HG02763 (cell line): ENCODE results near the gene ANK2.
A peak's percentile ranks its signal among the peaks of the same experiment; 100 is the strongest.

Experiments used
- ATAC-seq: cut with Tn5 transposase; IDR thresholded peaks from one replicate; pipeline ENCODE4 v1.9.1; 2021; ENCODE audit warnings: mild to moderate bottlenecking, moderate library complexity; ENCODE audit not compliant: unreplicated experiment

Gene ANK2

DNA sequence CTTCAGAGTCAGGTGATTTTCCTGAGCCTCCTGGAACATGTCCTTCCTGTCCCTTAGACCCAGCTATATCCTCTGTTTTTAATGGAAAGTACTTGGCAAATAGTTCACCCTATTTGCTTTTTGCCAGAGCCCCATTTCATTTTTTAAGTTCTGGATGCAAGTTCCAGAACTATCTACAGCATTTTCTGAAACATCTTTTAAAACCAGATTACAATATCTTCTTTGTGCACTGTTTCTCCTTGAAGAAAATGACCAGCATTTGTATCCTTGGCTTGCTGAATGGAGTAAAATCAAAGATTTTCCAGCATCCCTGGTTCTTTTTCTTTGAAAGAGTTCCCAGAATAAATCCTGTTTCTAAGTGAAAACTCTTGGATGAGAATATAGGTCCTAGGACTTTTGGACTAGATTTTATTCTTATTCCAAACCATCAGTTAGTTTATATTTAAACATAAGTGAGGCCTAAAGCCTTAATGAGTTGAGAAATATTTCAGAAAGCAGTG is 224.3 kb downstream of the ANK2 start:
- ATAC-seq = no peak

DNA sequence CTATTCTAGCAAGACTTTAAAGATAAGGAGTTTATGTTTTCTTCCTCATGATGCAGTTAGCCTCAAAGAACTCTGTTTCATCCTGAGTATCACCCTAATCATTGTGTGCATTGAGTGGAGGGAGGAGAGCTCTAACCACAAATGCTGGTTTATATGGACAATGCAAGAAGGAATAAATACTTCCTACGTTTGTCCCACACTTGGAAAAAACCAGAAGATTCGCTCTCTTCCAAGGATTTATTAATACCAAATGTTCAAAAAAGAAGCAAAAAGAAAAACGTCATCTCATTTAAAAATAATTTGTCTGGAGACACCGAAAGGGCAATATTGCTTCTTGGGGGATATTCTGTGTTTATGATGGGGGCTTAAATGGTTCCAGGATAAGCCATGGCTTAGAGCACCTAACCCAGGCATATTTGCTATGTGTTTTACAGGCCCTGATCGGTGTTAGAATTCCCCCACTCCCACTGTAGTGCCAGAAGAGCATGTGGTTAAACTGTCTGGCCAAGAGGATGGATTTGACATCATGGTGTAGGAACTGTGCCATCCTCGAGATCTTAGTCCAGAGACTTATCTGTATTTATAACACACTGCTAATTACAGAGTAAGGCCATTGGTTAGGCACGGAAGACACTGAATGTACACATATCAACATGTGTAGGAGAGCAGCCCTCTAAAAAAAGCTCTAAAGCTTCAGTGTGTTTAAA is 227.2 kb downstream of the ANK2 start:
- no peak for ATAC-seq

DNA sequence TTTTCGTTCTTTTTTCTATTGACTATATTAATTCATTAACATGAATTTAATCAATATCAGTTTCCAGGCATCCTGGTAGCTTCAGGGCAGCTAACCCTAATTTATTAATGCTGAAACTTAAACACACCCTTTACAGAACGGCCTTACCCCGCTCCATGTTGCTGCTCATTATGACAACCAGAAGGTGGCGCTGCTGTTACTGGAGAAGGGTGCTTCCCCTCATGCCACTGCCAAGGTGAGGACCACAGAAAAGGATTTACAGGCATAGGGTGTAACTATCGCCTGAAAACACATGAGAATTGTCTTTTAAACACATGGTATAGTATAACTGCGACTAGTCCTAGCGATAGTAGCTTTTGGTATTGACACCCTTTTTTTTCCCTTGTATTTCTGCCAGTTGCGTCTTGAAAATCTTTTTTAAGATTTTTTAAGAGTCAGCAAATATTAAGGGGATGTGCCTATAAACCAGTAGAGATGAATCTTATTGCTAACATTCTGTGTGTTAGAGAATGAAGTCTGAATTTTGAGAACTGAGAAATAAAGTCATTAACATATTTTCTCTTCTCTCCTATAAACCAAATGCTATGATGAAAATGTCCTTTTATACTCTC is 229.0 kb downstream of the ANK2 start:
- peak; percentile 94 for ATAC-seq

DNA sequence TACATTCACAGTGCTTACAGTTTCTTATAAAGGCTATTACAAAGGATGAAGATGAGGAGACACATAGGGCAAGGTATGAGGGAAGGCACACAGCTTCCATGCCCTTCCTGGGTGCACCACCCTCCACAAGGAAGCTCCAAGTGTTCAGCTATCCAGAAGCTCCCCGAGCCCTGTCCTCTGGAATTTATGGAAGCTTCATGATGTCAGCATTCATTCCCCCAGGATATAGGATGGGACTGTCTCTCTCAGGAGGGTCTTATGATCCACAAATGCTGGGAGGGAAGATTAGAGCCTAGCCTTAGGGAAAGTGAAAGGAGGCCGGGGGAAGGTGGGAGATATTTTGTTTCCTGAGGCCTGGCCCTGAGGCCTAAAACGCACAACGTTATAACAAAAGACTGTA is 236.0 kb downstream of the ANK2 start:
- ATAC-seq = no peak

DNA sequence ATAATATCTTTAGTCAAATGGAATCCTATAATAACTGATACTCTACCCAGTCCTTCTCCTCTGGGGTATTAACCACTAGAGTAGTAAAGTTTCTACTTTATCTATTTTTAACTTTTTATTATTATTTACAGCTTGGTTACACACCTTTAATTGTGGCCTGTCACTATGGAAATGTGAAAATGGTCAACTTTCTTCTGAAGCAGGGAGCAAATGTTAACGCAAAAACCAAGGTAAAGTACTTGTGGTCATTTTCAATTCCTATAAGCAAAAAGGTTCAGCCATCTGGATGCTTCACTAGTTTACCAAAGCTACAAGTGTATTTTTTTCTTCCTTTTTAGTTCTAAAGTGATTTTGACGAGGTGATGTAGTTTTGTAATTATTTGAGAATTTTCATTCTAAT is 238.8 kb downstream of the ANK2 start:
- ATAC-seq = no peak

DNA sequence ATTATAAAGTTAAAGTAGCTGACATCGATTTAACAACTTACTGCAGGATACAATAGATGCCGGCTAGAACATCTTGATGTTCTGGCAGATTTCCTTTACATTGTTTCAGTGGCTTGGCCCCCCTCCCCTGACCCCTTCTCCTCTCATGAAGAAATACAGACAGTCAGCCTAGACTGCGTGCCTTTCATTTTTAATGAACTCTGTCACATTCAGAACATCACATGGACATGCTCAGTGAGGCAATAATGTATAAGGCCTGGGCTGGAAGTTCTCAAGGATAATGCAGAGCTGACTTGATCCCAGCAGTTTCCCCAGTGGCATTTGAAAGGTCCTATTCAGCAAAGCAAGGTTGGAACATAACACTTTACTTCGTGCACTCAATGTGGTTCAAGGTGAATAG is 239.2 kb downstream of the ANK2 start:
- no peak for ATAC-seq

DNA sequence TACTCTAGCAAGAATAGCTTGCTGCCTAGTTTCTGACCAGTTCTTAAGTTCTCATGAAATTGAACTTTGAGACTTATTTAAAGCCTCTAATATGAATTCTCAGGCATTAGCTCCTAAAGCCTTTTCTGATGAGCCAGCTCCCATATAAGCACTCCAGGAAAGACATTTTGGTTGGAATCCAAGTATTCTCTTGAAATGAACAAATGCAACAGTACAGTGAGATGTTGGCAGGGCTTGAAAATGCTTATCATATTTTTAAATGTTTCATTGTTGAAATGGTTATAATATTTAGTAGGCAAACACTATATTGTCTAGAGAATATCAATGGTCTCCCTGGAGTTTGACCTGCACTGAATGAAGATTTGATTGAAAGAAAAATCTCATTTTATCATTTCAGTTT is 240.3 kb downstream of the ANK2 start:
- no peak for ATAC-seq

DNA sequence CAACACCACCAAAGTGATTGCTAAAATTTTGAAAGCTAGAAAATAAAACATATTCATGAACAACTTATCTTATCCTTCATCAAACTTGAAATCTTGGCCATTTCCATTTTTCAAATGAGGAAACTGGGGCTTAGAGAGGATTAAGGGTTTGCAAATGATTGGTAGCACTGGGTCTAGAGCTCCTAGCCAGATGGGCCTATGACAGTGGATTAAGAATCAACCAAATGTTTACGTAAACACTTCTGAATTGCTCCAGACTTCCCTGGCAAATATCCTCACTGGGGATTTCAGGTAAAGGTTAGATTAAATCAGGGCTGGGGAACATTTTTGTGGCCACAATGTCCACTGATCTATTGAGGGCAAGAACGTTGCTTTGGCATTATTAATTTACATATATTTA is 241.2 kb downstream of the ANK2 start:
- ATAC-seq = no peak

DNA sequence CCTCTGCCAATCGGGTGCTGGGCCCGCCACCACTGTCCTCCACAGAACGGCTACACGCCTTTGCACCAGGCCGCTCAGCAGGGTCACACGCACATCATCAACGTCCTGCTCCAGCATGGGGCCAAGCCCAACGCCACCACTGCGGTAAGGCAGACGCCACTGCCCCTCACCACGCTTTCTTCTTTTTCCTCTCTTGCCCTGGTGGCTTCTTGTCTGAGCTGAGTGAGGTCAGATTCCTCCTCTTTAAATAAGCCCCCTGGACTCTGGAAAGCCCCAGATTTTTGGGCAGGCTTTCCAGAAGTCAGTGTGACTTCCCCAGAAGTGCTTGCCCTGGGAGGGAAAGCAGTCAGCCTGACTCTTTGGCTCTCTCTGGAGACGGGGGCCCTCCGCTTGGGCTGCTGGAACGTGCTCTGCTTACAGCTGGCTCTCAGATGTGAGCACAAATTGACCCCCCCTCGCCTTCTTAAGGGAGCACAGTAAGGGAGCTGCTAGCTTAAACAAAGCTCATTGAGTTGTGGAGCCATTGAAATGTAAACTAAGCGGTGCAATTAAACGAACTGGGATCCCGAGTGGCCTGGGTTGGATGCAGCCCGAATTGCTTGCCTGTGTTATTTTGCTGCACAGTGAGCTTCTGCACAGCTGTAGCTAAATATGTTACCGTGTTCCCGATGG is 243.1 kb downstream of the ANK2 start:
- no peak for ATAC-seq

DNA sequence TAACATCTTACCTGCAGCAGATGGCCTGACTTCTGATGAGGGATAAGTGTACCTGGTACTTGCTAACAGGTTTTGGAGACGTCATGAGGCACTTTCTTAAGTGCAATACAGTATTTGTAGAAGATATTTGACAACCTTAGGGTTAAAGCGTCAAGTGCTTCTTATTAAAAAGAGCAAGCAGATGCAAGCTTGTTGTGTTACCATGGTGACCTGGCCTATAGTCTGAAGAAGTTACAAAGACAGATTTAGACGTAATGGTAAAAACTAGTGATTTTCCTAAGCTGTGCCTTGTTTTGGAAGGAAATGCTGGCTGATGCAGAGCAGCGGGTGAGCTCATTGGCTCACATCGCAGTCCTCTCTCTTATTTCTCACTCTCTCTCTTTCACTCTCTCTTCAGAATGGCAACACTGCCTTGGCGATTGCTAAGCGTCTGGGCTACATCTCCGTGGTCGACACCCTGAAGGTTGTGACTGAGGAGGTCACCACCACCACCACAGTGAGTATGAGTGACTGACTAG is 243.6 kb downstream of the ANK2 start:
- no peak for ATAC-seq

DNA sequence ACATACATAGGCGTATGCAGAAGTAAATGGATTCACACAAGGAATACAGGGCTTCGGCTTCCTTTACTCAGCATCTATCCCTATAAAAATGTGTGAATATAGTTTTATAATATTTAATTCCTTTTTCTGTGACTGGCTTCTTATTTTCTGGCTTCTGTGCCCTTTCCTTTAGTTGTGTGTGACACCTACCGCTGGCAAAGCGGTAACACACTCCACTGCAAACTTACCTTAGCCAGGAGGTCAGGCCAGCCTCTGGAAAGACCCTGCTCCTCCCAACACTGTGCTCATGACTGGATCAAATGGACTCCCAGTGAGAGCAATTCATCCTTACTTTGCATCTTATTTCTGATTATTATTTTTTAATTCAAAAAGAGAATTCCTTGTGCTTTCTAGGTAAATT is 244.2 kb downstream of the ANK2 start:
- ATAC-seq = no peak

DNA sequence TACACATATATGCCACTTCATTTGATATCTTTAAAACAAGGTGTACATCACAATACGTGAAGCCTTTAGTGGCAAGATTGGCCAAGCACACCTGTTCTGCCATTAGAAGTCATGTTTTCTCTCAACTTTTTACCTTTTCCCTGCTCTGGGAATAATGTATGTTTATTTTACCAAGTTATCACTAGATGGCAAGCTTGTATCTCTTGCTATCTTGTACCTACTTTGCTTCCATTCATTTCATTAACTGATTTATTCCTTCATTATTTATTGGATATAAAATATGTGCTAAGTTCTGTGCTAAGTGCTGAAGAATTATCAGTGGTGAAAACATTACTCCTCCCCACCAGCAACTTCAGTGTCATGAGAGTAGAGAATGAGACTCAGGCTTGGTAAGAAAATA is 245.5 kb downstream of the ANK2 start:
- ATAC-seq = no peak

DNA sequence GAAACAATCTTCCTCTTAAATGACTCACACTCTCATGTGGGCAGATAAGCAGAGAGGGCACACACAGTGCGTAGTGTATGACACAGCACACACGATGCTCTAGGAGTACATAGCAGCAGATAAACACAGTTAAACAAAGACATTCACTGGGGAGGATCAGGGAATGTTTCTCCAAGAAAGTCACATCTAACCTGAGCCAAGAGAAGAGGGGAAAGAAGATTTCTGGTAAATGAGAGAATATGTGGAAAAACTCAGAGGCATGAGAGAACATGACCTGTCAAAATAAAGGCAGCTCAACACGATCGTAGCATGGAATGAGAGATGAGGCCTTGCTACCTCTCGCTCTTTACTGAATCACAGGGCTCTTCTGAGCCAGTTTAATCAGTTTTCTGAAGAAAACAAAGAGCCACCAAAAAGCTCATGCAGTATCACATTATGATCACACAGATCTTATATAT is 251.0 kb downstream of the ANK2 start:
- ATAC-seq = no peak

DNA sequence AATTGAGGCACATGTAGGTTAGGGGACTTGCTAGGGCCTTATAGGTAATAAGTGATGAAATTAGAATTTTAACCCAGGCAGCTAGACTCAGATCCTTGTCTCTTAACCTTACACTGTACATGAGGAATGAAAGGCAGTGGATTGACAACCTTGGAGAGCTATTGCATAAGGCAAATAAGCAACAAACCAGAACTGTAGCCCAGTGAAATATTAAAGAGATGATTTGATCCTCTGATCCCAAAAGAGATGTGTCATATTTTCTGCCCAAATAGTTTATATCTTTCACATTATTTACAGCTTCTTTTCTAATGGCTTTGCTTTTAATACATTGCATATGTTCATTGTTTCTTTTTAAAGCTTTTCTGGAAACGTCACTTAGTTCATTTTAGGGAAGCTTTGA is 252.6 kb downstream of the ANK2 start:
- no peak for ATAC-seq

DNA sequence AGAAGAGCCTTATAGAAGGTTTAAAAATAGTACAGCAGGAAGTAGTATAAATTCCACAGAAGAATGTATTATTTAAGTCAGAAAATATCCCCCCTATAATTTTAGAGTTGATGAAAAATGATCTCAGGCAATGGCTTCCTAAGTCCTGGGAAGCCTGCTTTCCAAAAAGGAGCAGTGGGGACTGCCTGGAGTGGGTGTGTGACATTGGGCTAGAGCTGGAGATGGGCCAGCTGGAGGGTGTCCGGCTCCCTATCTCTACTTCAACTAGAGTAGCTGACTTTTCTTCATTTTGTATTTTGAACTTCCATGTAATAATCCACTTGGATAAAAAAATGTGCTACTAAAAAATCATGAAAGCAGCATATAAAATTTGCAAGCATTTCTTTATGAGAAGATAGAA is 253.9 kb downstream of the ANK2 start:
- no peak for ATAC-seq

DNA sequence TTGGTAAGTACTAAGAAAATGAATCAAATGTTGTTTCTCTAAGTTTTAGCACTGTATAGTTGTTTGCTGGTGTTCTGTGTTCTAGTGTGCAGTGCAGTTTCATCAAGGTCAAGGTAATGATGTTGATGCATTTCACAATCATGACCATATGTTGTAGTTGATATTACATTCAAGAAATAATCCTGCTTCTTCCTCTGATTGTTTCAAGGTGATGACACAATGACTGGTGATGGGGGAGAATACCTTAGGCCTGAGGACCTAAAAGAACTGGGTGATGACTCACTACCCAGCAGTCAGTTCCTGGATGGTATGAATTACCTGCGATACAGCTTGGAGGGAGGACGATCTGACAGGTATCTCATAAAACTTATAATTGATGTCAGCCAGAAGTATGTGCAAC is 261.6 kb downstream of the ANK2 start:
- ATAC-seq = no peak

DNA sequence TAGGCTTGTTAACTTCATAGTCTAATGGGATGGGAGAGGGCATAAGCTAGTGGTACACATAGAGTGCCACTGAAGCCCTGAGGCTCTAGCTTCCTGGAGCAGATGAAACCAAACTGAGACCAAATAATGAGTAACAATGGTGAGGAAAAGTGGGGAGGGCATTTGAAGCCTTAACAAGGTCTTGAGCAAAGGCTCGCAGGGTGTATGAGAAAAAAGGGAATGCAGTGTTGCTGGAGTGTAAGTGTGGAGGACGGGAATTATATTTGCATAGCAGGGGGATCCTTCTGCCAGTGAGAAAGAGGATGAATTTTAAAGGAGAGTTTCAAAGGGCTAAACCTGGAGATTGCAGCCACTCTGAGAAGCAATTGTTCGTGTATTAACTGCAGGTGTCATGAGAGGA is 263.1 kb downstream of the ANK2 start:
- ATAC-seq = no peak

DNA sequence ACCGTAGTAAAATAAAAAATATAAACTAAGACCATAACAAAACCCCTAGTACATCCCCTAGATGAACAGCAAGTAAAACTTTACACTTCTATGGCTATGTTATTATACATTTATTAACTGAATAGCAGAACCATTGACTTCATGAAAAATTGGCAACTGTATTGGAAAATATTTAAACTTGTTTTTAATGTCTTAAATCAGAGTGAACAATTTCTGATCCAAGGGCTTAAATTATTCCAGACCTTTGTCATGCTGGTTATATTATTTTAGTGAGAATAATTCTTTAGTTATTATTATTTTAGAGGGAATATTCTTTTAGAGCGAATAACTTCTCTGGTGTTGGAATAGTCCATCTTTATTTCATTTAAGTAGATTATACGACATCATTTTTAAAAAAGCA is 265.0 kb downstream of the ANK2 start:
- ATAC-seq = no peak

DNA sequence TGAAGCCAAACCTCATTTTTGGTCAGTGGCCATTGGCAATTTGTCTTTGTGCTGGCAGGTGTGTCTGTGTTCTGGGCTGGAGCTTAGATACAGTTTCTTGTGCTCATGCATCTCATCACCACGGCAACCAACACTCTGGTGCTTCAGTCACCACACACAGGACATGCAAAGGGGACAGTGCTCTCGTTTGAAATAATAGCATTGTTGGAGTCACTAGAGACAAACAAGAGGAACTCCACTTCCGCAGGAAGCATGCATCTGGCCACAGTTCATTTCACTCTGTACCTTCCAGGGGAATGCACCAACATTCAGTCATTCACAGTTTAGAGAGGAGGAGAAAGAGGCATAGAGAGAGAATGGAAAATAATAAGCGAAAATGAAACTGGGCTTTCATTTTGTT is 267.4 kb downstream of the ANK2 start:
- ATAC-seq = peak; percentile 98

DNA sequence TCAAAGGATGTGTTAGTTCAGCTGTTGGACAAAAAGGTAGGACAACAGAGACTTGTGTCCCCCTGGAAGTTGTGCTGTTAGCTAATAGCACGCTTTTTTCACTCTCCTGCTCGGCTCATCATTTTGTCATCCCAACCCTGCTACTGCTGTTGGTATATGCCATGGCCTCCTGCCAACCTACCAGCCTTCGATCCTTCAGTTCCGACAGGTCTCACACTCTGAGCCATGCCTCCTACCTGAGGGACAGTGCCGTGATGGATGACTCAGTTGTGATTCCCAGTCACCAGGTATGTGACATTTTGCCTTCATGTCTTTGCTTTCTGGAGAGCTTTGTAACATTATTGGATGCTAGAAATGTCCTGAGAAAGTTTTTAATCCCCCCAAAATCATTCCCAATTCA is 268.1 kb downstream of the ANK2 start:
- no peak for ATAC-seq

DNA sequence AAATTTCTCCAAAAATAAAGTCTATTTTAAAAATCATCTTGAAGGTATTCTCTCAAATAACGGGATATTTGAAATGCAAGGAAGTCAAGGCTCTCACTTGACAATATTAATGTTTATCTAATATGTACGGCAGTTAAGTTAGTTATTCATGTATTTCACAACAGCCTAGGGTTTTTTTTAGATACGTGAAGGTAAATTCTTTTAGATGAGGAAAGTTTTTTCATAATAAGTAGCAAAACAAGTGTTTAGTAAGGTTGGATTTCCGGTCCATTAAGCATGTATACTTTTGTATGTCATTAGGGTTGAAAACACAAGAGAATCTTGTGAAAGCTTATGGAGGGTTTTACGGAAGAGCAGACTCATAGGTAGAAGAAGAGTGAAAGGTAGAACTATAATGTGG is 273.3 kb downstream of the ANK2 start:
- no peak for ATAC-seq
